Neural cell (in vitro differentiated cells): ENCODE results near the gene CCR5. TPM values are rescaled to one million over a fixed set of nuclear protein-coding genes. Genes with fewer than 3 reads are reported as not detected.
"Not testable (repeated sequence)": the region's sequence is repeated elsewhere in the genome, so short reads cannot be mapped to it uniquely, and the experiment has no call there.

Experiments used
- H2AFZ ChIP-seq: fragments of 200-600, 300-800 bp; sonication (generic), shearing (Covaris generic); 2 replicates; pipeline ENCODE4 v1.6.0; 2014; ENCODE audit warnings: low read depth, mild to moderate bottlenecking, antibody characterized with exemption, low read length, moderate library complexity
- H3F3A ChIP-seq: fragments of 200-600 bp; shearing (Covaris generic); 2 replicates; pipeline ENCODE4 v1.6.1; 2016; ENCODE audit warnings: mild to moderate bottlenecking, moderate library complexity, mixed read lengths, antibody characterized with exemption, low read length; ENCODE audit not compliant: insufficient read depth, poor library complexity, severe bottlenecking
- H3K27ac ChIP-seq: fragments of 200-600, 300-800 bp; sonication (generic), shearing (Covaris generic); 2 replicates; pipeline ENCODE4 v1.5.1; 2014; ENCODE audit warnings: mild to moderate bottlenecking, low read length, moderate library complexity
- H3K27me3 ChIP-seq: fragments of 300-800, 200-600 bp; sonication (generic), shearing (Covaris generic); 2 replicates; pipeline ENCODE4 v1.6.0; 2014; ENCODE audit warnings: mild to moderate bottlenecking, low read depth, low read length, moderate library complexity; ENCODE audit not compliant: insufficient read depth
- H3K36me3 ChIP-seq: fragments of 300-800, 200-600 bp; sonication (generic), shearing (Covaris generic); 2 replicates; pipeline ENCODE4 v1.5.1; 2014; ENCODE audit warnings: mild to moderate bottlenecking, antibody characterized with exemption, low read length, moderate library complexity; ENCODE audit not compliant: insufficient read depth
- H3K4me2 ChIP-seq: fragments of 300-800, 200-600 bp; sonication (generic), shearing (Covaris generic); 2 replicates; pipeline ENCODE4 v1.6.0; 2014; ENCODE audit warnings: mild to moderate bottlenecking, low read length
- H3K4me3 ChIP-seq: fragments of 300-800, 200-600 bp; sonication (generic), shearing (Covaris generic); 2 replicates; pipeline ENCODE4 v1.5.1; 2014; ENCODE audit warnings: mild to moderate bottlenecking, low read length, moderate library complexity
- H3K79me2 ChIP-seq: fragments of 200-600 bp; shearing (Covaris generic); replicated peaks from 2 replicates; pipeline ENCODE4 v1.6.0; 2014; ENCODE audit warnings: mild to moderate bottlenecking, low read length, moderate library complexity; ENCODE audit not compliant: insufficient read depth
- H3K9ac ChIP-seq: fragments of 300-800, 200-600 bp; sonication (generic), shearing (Covaris generic); 2 replicates; pipeline ENCODE4 v1.6.1; 2016; ENCODE audit warnings: mild to moderate bottlenecking, low read length, mixed read lengths
- H3K9me2 ChIP-seq: fragments of 200-600 bp; shearing (Covaris generic); 2 replicates; pipeline ENCODE4 v1.6.1; 2016; ENCODE audit warnings: mild to moderate bottlenecking, low read length, mixed read lengths; ENCODE audit not compliant: insufficient read depth
- H3K9me3 ChIP-seq: fragments of 200-600, 300-800 bp; sonication (generic), shearing (Covaris generic); 2 replicates; pipeline ENCODE4 v1.6.1; 2016; ENCODE audit warnings: mild to moderate bottlenecking, mixed run types, low read length, moderate library complexity, mixed read lengths
- H4K20me1 ChIP-seq: fragments of 200-600 bp; shearing (Covaris generic); 2 replicates; pipeline ENCODE4 v1.6.1; 2016; ENCODE audit warnings: mild to moderate bottlenecking, mixed run types; ENCODE audit not compliant: insufficient read depth
- EP300 ChIP-seq: fragments of 450-650 bp; conservative IDR thresholded peaks from 2 replicates; pipeline ENCODE4 v1.6.1; 2014; ENCODE audit warnings: antibody characterized with exemption, mild to moderate bottlenecking, moderate library complexity; ENCODE audit not compliant: poor library complexity, severe bottlenecking
- EZH2 ChIP-seq: fragments of 200-600, 300-800 bp; shearing (Covaris generic), sonication (generic); IDR thresholded peaks from 2 replicates; pipeline ENCODE4 v1.6.1; 2014; ENCODE audit warnings: antibody characterized with exemption, low read length, borderline replicate concordance, mild to moderate bottlenecking; ENCODE audit not compliant: insufficient read depth, poor library complexity, severe bottlenecking
- MXI1 ChIP-seq: fragments of 450-650 bp; conservative IDR thresholded peaks from 2 replicates; pipeline ENCODE4 v1.6.1; 2014; ENCODE audit warnings: antibody characterized with exemption, mild to moderate bottlenecking; ENCODE audit not compliant: poor library complexity, severe bottlenecking
- POLR2AphosphoS5 ChIP-seq: IDR thresholded peaks from 2 replicates; pipeline ENCODE4 v1.6.1; 2012
- RAD21 ChIP-seq: fragments of 450-650 bp; conservative IDR thresholded peaks from 2 replicates; pipeline ENCODE4 v1.6.1; 2014; ENCODE audit warnings: antibody characterized with exemption, mild to moderate bottlenecking, moderate library complexity
- SMC3 ChIP-seq: fragments of 450-650 bp; conservative IDR thresholded peaks from 2 replicates; pipeline ENCODE4 v1.6.1; 2014; ENCODE audit warnings: antibody characterized with exemption, mild to moderate bottlenecking, moderate library complexity; ENCODE audit not compliant: poor library complexity
- TAF1 ChIP-seq: IDR thresholded peaks from 2 replicates; pipeline ENCODE4 v1.6.1; 2012; ENCODE audit warnings: low read depth
- polyA plus RNA-seq: library from polyadenylated mRNA; depleted of rRNA; stranded (reverse); fragments of >200 nt; gene quantifications from 2 replicates; pipeline ENCODE4 v1.2.3, GENCODE V29; 2014
- TF ChIP-seq, protein P1 (sequence below): IDR thresholded peaks from 2 replicates; pipeline ENCODE4 v1.6.1; 2012; ENCODE audit warnings: borderline replicate concordance
- TF ChIP-seq, protein P2 (sequence below): fragments of 450-650 bp; IDR thresholded peaks from 2 replicates; pipeline ENCODE4 v1.5.1; 2014; ENCODE audit warnings: antibody characterized with exemption, mild to moderate bottlenecking, moderate library complexity; ENCODE audit not compliant: poor library complexity, severe bottlenecking

The CCR5 gene
- polyA plus RNA-seq, 1 donor from 2014 or later: not detected

- H3K79me2 ChIP-seq: no peaks in the 10 kb centered on the region
- H2AFZ ChIP-seq: no peak overlapping the region
- no peaks in the 10 kb centered on the region for H3K36me3 ChIP-seq
- no peak for TF ChIP-seq RAD21
- TF ChIP-seq, protein P1, sequence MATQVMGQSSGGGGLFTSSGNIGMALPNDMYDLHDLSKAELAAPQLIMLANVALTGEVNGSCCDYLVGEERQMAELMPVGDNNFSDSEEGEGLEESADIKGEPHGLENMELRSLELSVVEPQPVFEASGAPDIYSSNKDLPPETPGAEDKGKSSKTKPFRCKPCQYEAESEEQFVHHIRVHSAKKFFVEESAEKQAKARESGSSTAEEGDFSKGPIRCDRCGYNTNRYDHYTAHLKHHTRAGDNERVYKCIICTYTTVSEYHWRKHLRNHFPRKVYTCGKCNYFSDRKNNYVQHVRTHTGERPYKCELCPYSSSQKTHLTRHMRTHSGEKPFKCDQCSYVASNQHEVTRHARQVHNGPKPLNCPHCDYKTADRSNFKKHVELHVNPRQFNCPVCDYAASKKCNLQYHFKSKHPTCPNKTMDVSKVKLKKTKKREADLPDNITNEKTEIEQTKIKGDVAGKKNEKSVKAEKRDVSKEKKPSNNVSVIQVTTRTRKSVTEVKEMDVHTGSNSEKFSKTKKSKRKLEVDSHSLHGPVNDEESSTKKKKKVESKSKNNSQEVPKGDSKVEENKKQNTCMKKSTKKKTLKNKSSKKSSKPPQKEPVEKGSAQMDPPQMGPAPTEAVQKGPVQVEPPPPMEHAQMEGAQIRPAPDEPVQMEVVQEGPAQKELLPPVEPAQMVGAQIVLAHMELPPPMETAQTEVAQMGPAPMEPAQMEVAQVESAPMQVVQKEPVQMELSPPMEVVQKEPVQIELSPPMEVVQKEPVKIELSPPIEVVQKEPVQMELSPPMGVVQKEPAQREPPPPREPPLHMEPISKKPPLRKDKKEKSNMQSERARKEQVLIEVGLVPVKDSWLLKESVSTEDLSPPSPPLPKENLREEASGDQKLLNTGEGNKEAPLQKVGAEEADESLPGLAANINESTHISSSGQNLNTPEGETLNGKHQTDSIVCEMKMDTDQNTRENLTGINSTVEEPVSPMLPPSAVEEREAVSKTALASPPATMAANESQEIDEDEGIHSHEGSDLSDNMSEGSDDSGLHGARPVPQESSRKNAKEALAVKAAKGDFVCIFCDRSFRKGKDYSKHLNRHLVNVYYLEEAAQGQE: no peak
- TF ChIP-seq SMC3: no peak
- no peak for TF ChIP-seq TAF1
- no peak for TF ChIP-seq MXI1
- TF ChIP-seq POLR2AphosphoS5: no peak
- H3K4me2 ChIP-seq: no peak overlapping the region
- H3K9ac ChIP-seq: no peak overlapping the region
- no peaks in the 10 kb centered on the region for H3F3A ChIP-seq
- no peak overlapping the region for H3K27ac ChIP-seq
- H4K20me1 ChIP-seq: no peaks in the 10 kb centered on the region
- H3K9me3 ChIP-seq: no peaks in the 10 kb centered on the region
- H3K4me3 ChIP-seq: no peak overlapping the region
- no peaks in the 10 kb centered on the region for H3K27me3 ChIP-seq
- no peaks in the 10 kb centered on the region for H3K9me2 ChIP-seq
Observed at GRCh38 chr3:46386205-46386604, 15.5 kb downstream of the CCR5 start.

DNA sequence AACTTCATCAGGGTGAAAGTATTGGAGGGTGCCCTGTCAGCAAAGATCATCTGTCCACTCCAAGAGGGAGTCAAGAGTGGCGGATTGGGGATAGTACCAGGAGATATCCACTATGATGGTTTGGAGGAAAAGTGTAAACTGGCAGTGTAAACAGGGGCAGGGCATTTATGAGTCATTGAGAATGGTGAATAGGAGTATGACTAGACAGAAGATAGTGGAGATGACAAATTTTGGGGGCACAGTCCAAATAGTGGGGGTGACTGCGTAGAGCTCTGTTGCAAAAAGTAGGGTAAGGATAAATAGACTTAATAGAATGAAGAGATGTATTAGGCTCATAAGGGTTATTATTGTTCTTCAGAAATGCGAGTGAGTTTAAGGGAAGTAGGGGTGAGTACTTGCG is 18.1 kb downstream of the CCR5 start:
- H3K9ac ChIP-seq, H2AFZ ChIP-seq, H3K4me2 ChIP-seq, H3K9me2 ChIP-seq, H3F3A ChIP-seq, H4K20me1 ChIP-seq, H3K27ac ChIP-seq, H3K27me3 ChIP-seq, H3K79me2 ChIP-seq, H3K4me3 ChIP-seq, H3K36me3 ChIP-seq, H3K9me3 ChIP-seq: not testable (repeated sequence)

DNA sequence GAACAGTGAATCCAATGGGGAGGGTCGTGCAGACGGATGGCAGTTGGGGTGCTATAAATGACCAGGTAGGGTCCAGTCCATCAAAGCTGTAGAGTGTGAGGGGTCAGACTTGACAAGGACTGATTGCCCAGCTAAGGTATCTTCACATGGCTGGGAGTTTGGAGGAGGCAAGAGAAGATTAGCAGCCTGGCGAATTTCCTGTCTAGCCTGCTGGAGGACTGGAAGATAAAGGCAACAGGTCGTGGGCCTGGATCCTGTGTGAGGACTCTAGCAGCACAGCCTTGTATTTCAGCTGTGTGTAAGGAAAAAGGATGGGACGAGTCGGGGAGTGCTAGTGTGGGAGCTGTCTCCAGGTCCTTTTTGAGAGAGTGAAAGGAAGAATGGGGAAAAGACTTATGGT is 18.6 kb downstream of the CCR5 start:
- Histone ChIP-seq H3K27me3 (no peaks in the 10 kb centered on the region), H3K4me3 (no peak overlapping the region), H2AFZ (no peak overlapping the region), H3K36me3 (no peaks in the 10 kb centered on the region), H4K20me1 (no peaks in the 10 kb centered on the region), H3K79me2 (no peaks in the 10 kb centered on the region), H3K9me3 (no peaks in the 10 kb centered on the region), H3F3A (no peaks in the 10 kb centered on the region), H3K27ac (no peak overlapping the region), H3K9ac (no peak overlapping the region), H3K9me2 (no peaks in the 10 kb centered on the region), H3K4me2 (no peak overlapping the region)
- TF ChIP-seq RAD21: no peak
- TF ChIP-seq MXI1: no peak
- no peak for TF ChIP-seq POLR2AphosphoS5
- TF ChIP-seq SMC3: no peak
- TF ChIP-seq TAF1: no peak
- no peak for TF ChIP-seq EZH2
- no peak for TF ChIP-seq EP300
- TF ChIP-seq, protein P2, sequence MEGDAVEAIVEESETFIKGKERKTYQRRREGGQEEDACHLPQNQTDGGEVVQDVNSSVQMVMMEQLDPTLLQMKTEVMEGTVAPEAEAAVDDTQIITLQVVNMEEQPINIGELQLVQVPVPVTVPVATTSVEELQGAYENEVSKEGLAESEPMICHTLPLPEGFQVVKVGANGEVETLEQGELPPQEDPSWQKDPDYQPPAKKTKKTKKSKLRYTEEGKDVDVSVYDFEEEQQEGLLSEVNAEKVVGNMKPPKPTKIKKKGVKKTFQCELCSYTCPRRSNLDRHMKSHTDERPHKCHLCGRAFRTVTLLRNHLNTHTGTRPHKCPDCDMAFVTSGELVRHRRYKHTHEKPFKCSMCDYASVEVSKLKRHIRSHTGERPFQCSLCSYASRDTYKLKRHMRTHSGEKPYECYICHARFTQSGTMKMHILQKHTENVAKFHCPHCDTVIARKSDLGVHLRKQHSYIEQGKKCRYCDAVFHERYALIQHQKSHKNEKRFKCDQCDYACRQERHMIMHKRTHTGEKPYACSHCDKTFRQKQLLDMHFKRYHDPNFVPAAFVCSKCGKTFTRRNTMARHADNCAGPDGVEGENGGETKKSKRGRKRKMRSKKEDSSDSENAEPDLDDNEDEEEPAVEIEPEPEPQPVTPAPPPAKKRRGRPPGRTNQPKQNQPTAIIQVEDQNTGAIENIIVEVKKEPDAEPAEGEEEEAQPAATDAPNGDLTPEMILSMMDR: no peak
- TF ChIP-seq, protein P1: no peak

- not testable (repeated sequence) for H3K27ac ChIP-seq, H3K9me3 ChIP-seq, H3K36me3 ChIP-seq, H2AFZ ChIP-seq, H4K20me1 ChIP-seq, H3K9ac ChIP-seq, H3K4me3 ChIP-seq, H3K27me3 ChIP-seq, H3F3A ChIP-seq, H3K9me2 ChIP-seq, H3K4me2 ChIP-seq, H3K79me2 ChIP-seq
Observed at GRCh38 chr3:46391526-46391925, 20.8 kb downstream of the CCR5 start.
